Measurements from ENCODE around the gene OR2L2. TPM values are rescaled to one million over a fixed set of nuclear protein-coding genes. Genes with fewer than 3 reads are reported as not detected.

The OR2L2 gene
- total RNA-seq, 4 donors from 2014 or later = 0.60 TPM; not detected in 3

Small RNA genes lying within 50 kb of the gene (small RNA-seq; reads per million reads assigned to genes)
- not detected for gene RF00019

Other genes starting within 250 kb of the OR2L2 start
- gene OR14A16, start 206.0 kb upstream of the OR2L2 start, total RNA-seq = not detected
- gene OR11L1, start 188.2 kb upstream of the OR2L2 start, total RNA-seq = not detected
- gene TRIM58, start 172.9 kb upstream of the OR2L2 start, total RNA-seq = 10 to 100 TPM in 1 of 4 donors, 1 to 10 TPM in 3; 3.9 to 17.4 (median 6.9) TPM
- 1 to 10 TPM; 1.5 to 6.9 (median 2.3) TPM for gene OR2W3, start 134.5 kb upstream of the OR2L2 start, total RNA-seq
- 1 to 10 TPM in 1 of 4 donors, not detected in 3; 1.0 TPM for gene OR2T8, start 109.8 kb upstream of the OR2L2 start, total RNA-seq
- not detected for gene OR2AJ1, start 105.2 kb upstream of the OR2L2 start, total RNA-seq
- gene OR2L8, start 81.2 kb upstream of the OR2L2 start, total RNA-seq = 1 to 10 TPM in 1 of 4 donors, under 1 TPM in 1, not detected in 2; 0.63 to 2.2 TPM
- gene OR2AK2, start 64.8 kb upstream of the OR2L2 start, total RNA-seq = not detected
- gene OR2L5, start 16.4 kb upstream of the OR2L2 start, total RNA-seq = not detected
- 1 to 10 TPM in 1 of 4 donors, not detected in 3; 1.1 TPM for gene OR2L3, start 16.8 kb downstream of the OR2L2 start, total RNA-seq
- under 1 TPM in 1 of 4 donors, not detected in 3; 0.87 TPM for gene OR2L13, start 65.1 kb downstream of the OR2L2 start, total RNA-seq
- not detected for gene OR2M5, start 115.1 kb downstream of the OR2L2 start, total RNA-seq
- not detected for gene OR2M2, start 144.8 kb downstream of the OR2L2 start, total RNA-seq
- gene OR2M3, start 167.2 kb downstream of the OR2L2 start, total RNA-seq = not detected
- 1 to 10 TPM in 1 of 4 donors, under 1 TPM in 1, not detected in 2; under 0.01 to 2.6 TPM for gene OR2M4, start 201.3 kb downstream of the OR2L2 start, total RNA-seq
- gene OR2T33, start 247.9 kb downstream of the OR2L2 start, total RNA-seq = 1 to 10 TPM in 2 of 4 donors, not detected in 2; 1.0 to 1.6 TPM